GM19193 (cell line): ENCODE data around the gene PNPLA3.

Experiments used
- POLR2A ChIP-seq: IDR thresholded peaks from 4 replicates; pipeline ENCODE4 v1.6.1; 2011; ENCODE audit not compliant: insufficient read depth, insufficient read length; ENCODE audit errors: extremely low read depth

PNPLA3 gene

GRCh38 chr22:43956805-43957463 is 33.3 kb downstream of the PNPLA3 start:
- TF ChIP-seq POLR2A: no peak

- TF ChIP-seq POLR2A: no peak
These were observed 34.3 kb downstream of the PNPLA3 start for GRCh38 chr22:43957871-43958270.

- no peak for TF ChIP-seq POLR2A
These were observed 40.8 kb downstream of the PNPLA3 start for GRCh38 chr22:43964314-43964857.

GRCh38 chr22:43967069-43967468 is 43.5 kb downstream of the PNPLA3 start:
- TF ChIP-seq POLR2A: no peak

GRCh38 chr22:43968614-43969013 is 45.0 kb downstream of the PNPLA3 start:
- TF ChIP-seq POLR2A: no peak

GRCh38 chr22:43969021-43969878 is 45.6 kb downstream of the PNPLA3 start:
- no peak for TF ChIP-seq POLR2A

- TF ChIP-seq POLR2A: no peak
These were observed 46.6 kb downstream of the PNPLA3 start for GRCh38 chr22:43969989-43970755.

- no peak for TF ChIP-seq POLR2A
These were observed 47.5 kb downstream of the PNPLA3 start for GRCh38 chr22:43971112-43971511.

- TF ChIP-seq POLR2A: no peak
These were observed 49.4 kb downstream of the PNPLA3 start for GRCh38 chr22:43972931-43973462.

- TF ChIP-seq POLR2A: no peak
These were observed 50.5 kb downstream of the PNPLA3 start for GRCh38 chr22:43974028-43974545.

GRCh38 chr22:43975041-43975440 is 51.4 kb downstream of the PNPLA3 start:
- no peak for TF ChIP-seq POLR2A

GRCh38 chr22:43976861-43977795 is 53.5 kb downstream of the PNPLA3 start:
- no peak for TF ChIP-seq POLR2A

- no peak for TF ChIP-seq POLR2A
These were observed 55.0 kb downstream of the PNPLA3 start for GRCh38 chr22:43978558-43978957.
